HUES6 (cell line): ENCODE measurements around the gene TAPBPL.
A peak's percentile ranks its signal among the peaks of the same experiment; 100 is the strongest.
"Not testable (repeated sequence)": the region's sequence is repeated elsewhere in the genome, so short reads cannot be mapped to it uniquely, and the experiment has no call there.

Experiments
- H3K27ac ChIP-seq: 2 replicates; pipeline ENCODE4 v1.7.0; 2013; ENCODE audit warnings: low read depth, mild to moderate bottlenecking, low read length, inconsistent platforms
- H3K27me3 ChIP-seq: 2 replicates; pipeline ENCODE4 v1.6.1; 2013; ENCODE audit warnings: low read length; ENCODE audit not compliant: control insufficient read depth, insufficient read depth
- H3K36me3 ChIP-seq: 2 replicates; pipeline ENCODE4 v1.6.1; 2013; ENCODE audit warnings: low read length; ENCODE audit not compliant: control insufficient read depth, insufficient read depth
- H3K4me1 ChIP-seq: 2 replicates; pipeline ENCODE4 v1.6.1; 2013; ENCODE audit warnings: low read length; ENCODE audit not compliant: control insufficient read depth, insufficient read depth
- H3K4me3 ChIP-seq: 2 replicates; pipeline ENCODE4 v1.5.1; 2013; ENCODE audit warnings: low read depth, low read length
- H3K9ac ChIP-seq: one replicate; pipeline ENCODE4 v1.6.1; 2013; ENCODE audit warnings: mild to moderate bottlenecking, low read length
- H3K9me3 ChIP-seq: 2 replicates; pipeline ENCODE4 v1.6.1; 2013; ENCODE audit warnings: low read depth, low read length; ENCODE audit not compliant: control insufficient read depth, insufficient read depth

The TAPBPL gene

GRCh38 chr12:6494968-6495367, 43.1 kb downstream of the TAPBPL start:
- Histone ChIP-seq H3K9ac (peak overlapping the region; percentile 89), H3K4me1 (peaks cover 10% of the 10 kb centered on the region), H3K27ac (no peak overlapping the region; the same call in 1 of the 2 replicates), H3K36me3 (peaks cover 56% of the 10 kb centered on the region), H3K4me3 (peak overlapping the region; percentile 88), H3K9me3 (no peaks in the 10 kb centered on the region), H3K27me3 (no peaks in the 10 kb centered on the region)

GRCh38 chr12:6497291-6497690, 45.4 kb downstream of the TAPBPL start:
- not testable (repeated sequence) for H3K9me3 ChIP-seq, H3K4me3 ChIP-seq, H3K9ac ChIP-seq, H3K27ac ChIP-seq, H3K4me1 ChIP-seq, H3K27me3 ChIP-seq
- peaks cover 66% of the 10 kb centered on the region for H3K36me3 ChIP-seq

- no peaks in the 10 kb centered on the region for H3K9me3 ChIP-seq
- no peaks in the 10 kb centered on the region for H3K27me3 ChIP-seq
- no peak overlapping the region for H3K9ac ChIP-seq
- H3K4me3 ChIP-seq: no peak overlapping the region
- no peak overlapping the region for H3K27ac ChIP-seq
- H3K36me3 ChIP-seq: peaks cover 76% of the 10 kb centered on the region
- H3K4me1 ChIP-seq: no peaks in the 10 kb centered on the region
These were observed 48.6 kb downstream of the TAPBPL start for GRCh38 chr12:6500466-6500865.

- Histone ChIP-seq H3K27me3 (no peaks in the 10 kb centered on the region), H3K9ac (peak overlapping the region; percentile 49), H3K9me3 (no peaks in the 10 kb centered on the region), H3K4me1 (peaks cover 14% of the 10 kb centered on the region), H3K27ac (peak overlapping the region; percentile 74), H3K4me3 (no peak overlapping the region), H3K36me3 (peaks cover 64% of the 10 kb centered on the region)
These were observed 55.5 kb downstream of the TAPBPL start for GRCh38 chr12:6507102-6507998.

GRCh38 chr12:6508087-6508486, 56.2 kb downstream of the TAPBPL start:
- H3K4me1 ChIP-seq: peaks cover 14% of the 10 kb centered on the region
- H3K9me3 ChIP-seq: no peaks in the 10 kb centered on the region
- H3K4me3 ChIP-seq: no peak overlapping the region
- H3K27ac ChIP-seq: peak overlapping the region; percentile 43
- peaks cover 68% of the 10 kb centered on the region for H3K36me3 ChIP-seq
- no peaks in the 10 kb centered on the region for H3K27me3 ChIP-seq
- no peak overlapping the region for H3K9ac ChIP-seq
